Measurements from ENCODE around the gene HOXC10. TPM values are rescaled to one million over a fixed set of nuclear protein-coding genes. Genes with fewer than 3 reads are reported as not detected.
A peak's percentile ranks its signal among the peaks of the same experiment; 100 is the strongest.

The HOXC10 gene
- polyA plus RNA-seq, 3 donors: not detected

DNA sequence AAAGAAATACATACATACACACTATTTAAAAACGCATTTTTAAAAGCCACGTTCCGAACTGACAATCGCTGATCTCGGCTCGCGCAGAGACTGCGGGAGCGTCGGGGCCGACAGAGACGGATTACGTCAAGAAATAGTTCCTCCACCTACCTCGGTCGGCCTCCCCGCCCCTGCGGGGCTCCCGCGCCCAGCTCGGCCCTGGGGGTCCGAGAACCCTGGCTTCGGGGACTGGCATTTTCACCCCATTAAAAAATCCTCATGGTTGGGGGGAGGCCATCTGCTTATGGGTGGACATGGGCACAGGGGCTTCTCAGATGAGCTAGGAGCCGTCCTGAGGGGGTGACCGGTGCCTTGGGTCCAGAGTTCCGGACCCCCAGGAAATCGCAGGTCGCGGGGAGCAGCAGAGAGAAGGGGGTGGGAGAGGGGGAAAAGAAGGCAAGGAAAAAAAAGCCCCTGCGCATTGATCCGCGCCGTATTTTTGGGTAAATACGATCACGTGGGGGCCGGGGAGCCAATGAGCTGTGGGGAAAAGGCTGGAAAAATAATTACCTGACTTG, 14.7 kb downstream of the HOXC10 start:
- H4K20me1 ChIP-seq (ENCODE audit: insufficient read depth, low read length): no peaks in the 10 kb centered on the region
- no peak overlapping the region for H2AFZ ChIP-seq (ENCODE audit: insufficient read depth, low read depth, low read length, poor library complexity, severe bottlenecking)
- H3K27me3 ChIP-seq (ENCODE audit: control insufficient read depth in 2 of 2, insufficient read depth in 2 of 2, low read length in 2 of 2): peaks cover 94 to 100% of the 10 kb centered on the region in 2 donors
- Mint-ChIP-seq H3K9me3 (peaks cover 0 to 57% (median 25%) of the 10 kb centered on the region in 7 donors), H3K27ac (no peak overlapping the region), H3K27me3 (ENCODE audit: low read depth in 3 of 3) (peaks cover 98 to 100% (median 100%) of the 10 kb centered on the region in 3 donors), H3K4me3 (peak overlapping the region in 1 of 2 donors; percentile 73), H3K36me3 (peaks cover 3 to 16% of the 10 kb centered on the region in 2 donors), H3K4me1 (peaks cover 25% of the 10 kb centered on the region)
- no peak overlapping the region for H3K9ac ChIP-seq (ENCODE audit: insufficient read depth, low read length, poor library complexity, severe bottlenecking)
- TF ChIP-seq, protein P1, sequence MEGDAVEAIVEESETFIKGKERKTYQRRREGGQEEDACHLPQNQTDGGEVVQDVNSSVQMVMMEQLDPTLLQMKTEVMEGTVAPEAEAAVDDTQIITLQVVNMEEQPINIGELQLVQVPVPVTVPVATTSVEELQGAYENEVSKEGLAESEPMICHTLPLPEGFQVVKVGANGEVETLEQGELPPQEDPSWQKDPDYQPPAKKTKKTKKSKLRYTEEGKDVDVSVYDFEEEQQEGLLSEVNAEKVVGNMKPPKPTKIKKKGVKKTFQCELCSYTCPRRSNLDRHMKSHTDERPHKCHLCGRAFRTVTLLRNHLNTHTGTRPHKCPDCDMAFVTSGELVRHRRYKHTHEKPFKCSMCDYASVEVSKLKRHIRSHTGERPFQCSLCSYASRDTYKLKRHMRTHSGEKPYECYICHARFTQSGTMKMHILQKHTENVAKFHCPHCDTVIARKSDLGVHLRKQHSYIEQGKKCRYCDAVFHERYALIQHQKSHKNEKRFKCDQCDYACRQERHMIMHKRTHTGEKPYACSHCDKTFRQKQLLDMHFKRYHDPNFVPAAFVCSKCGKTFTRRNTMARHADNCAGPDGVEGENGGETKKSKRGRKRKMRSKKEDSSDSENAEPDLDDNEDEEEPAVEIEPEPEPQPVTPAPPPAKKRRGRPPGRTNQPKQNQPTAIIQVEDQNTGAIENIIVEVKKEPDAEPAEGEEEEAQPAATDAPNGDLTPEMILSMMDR (IDR thresholded peaks at IDR 0.05): no peak
- H3K4me1 ChIP-seq (ENCODE audit: control insufficient read depth in 1 of 2, insufficient read depth in 2 of 2, low read length in 2 of 2): peaks cover 15 to 30% of the 10 kb centered on the region in 2 donors
- no peak overlapping the region for H3K27ac ChIP-seq (ENCODE audit: low read depth in 1 of 2, low read length in 2 of 2)
- no peak for DNase-seq
- H3K36me3 ChIP-seq (replicated peaks in 1 of 2; ENCODE audit: control insufficient read depth in 1 of 2, insufficient read depth in 2 of 2, low read length in 2 of 2): no peaks in the 10 kb centered on the region
- intact Hi-C loops (cut with micrococcal nuclease): loop anchor here in 1 of 2 donors (5.0 kb wide), 1 partner anchor 47 kb away; the partner anchor contains the start of gene HOXC12
- 3% methylated on average over 17 of the region's 35 CpGs for WGBS (ENCODE audit: insufficient coverage)
- peak overlapping the region; percentile 24 for H3K4me2 ChIP-seq (replicated peaks; ENCODE audit: extremely low read depth, low read length, poor library complexity, severe bottlenecking)
- H3K4me3 ChIP-seq (replicated peaks in 1 of 3; ENCODE audit: low read depth in 2 of 3, low read length in 3 of 3): no peak overlapping the region
- H3K79me2 ChIP-seq (ENCODE audit: insufficient read depth, low read length): no peaks in the 10 kb centered on the region
- H3K9me3 ChIP-seq (replicated peaks in 1 of 2; ENCODE audit: control insufficient read depth in 1 of 2, insufficient read depth in 1 of 2, low read length in 2 of 2): peaks cover 3 to 55% of the 10 kb centered on the region in 2 donors

DNA sequence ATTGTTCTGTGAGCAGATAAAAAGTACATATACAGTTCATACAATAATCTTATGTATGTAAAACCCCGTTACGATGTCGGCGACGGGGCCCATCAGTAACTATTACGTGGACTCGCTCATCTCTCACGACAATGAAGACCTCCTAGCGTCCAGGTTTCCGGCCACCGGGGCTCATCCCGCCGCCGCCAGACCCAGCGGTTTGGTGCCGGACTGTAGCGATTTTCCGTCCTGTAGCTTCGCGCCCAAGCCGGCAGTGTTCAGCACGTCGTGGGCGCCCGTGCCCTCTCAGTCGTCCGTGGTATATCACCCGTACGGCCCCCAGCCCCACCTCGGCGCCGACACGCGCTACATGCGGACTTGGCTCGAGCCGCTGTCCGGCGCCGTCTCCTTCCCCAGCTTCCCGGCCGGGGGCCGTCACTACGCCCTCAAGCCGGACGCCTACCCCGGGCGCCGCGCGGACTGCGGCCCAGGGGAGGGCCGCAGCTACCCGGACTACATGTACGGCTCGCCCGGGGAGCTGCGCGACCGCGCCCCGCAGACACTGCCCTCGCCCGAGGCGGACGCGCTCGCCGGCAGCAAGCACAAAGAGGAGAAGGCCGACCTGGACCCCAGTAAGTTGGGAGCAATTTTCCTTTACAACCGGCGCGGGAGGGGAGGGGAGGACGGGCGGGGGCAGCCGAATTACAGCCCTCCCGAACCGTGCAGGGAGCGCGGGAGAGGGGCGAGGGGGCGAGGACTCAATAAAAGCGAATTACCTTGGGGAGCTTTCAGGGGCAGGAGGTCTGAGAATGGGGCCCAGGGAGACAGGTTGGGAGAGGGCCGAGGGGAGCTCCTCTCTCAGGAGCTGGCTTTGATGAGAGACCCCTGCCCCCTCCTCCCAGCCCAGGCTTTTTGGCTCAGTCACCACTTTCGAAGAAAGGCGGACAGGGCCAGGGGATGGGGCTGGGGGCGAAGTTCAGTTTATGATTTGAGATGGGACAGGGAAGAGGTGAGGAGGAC, 15.5 kb downstream of the HOXC10 start, which contains the start of gene HOXC9:
TSS of gene HOXC9 (plus strand) at position 46 of the 999 bp plus-strand sequence. CDS start at position 74, 28 bp downstream.
- Mint-ChIP-seq H3K27me3 (ENCODE audit: low read depth in 3 of 3) (peaks cover 98 to 100% (median 100%) of the 10 kb centered on the region in 3 donors), H3K27ac (no peak within 1 kb of the TSS), H3K36me3 (peaks cover 3 to 16% of the 10 kb centered on the region in 2 donors), H3K4me1 (peaks cover 18% of the 10 kb centered on the region), H3K9me3 (peaks cover 0 to 50% (median 22%) of the 10 kb centered on the region in 7 donors), H3K4me3 (peak within 1 kb of the TSS in 1 of 2 donors; percentile 74)
- intact Hi-C loops (cut with micrococcal nuclease): no loop called here
- 3% methylated on average over 79 of the region's 87 CpGs for WGBS (ENCODE audit: insufficient coverage)
- no peaks in the 10 kb centered on the region for H4K20me1 ChIP-seq (ENCODE audit: insufficient read depth, low read length)
- no peak within 1 kb of the TSS for H3K9ac ChIP-seq (ENCODE audit: insufficient read depth, low read length, poor library complexity, severe bottlenecking)
- H3K27ac ChIP-seq (ENCODE audit: low read depth in 1 of 2, low read length in 2 of 2): no peak within 1 kb of the TSS
- H3K4me1 ChIP-seq (ENCODE audit: control insufficient read depth in 1 of 2, insufficient read depth in 2 of 2, low read length in 2 of 2): peaks cover 13 to 23% of the 10 kb centered on the region in 2 donors
- H3K4me2 ChIP-seq (replicated peaks; ENCODE audit: extremely low read depth, low read length, poor library complexity, severe bottlenecking): peak within 1 kb of the TSS; percentile 24
- H3K27me3 ChIP-seq (ENCODE audit: control insufficient read depth in 2 of 2, insufficient read depth in 2 of 2, low read length in 2 of 2): peaks cover 93 to 100% of the 10 kb centered on the region in 2 donors
- TF ChIP-seq, protein P1 (IDR thresholded peaks at IDR 0.05): no peak
- no peaks in the 10 kb centered on the region for H3K36me3 ChIP-seq (replicated peaks in 1 of 2; ENCODE audit: control insufficient read depth in 1 of 2, insufficient read depth in 2 of 2, low read length in 2 of 2)
- H2AFZ ChIP-seq (ENCODE audit: insufficient read depth, low read depth, low read length, poor library complexity, severe bottlenecking): peak within 1 kb of the TSS; percentile 13
- DNase-seq: no peak
- H3K9me3 ChIP-seq (replicated peaks in 1 of 2; ENCODE audit: control insufficient read depth in 1 of 2, insufficient read depth in 1 of 2, low read length in 2 of 2): peaks cover 3 to 59% of the 10 kb centered on the region in 2 donors
- H3K79me2 ChIP-seq (ENCODE audit: insufficient read depth, low read length): no peaks in the 10 kb centered on the region
- H3K4me3 ChIP-seq (replicated peaks in 1 of 3; ENCODE audit: low read depth in 2 of 3, low read length in 3 of 3): no peak within 1 kb of the TSS

Data from CD14-positive monocyte (primary cell).